Endothelial cell (in vitro differentiated cells): ENCODE measurements around the gene ITPK1. TPM values are rescaled to one million over a fixed set of nuclear protein-coding genes. Genes with fewer than 3 reads are reported as not detected.

Source experiments
- DNase-seq: peaks from one replicate; pipeline ENCODE4 v3.0.0; 2021; ENCODE audit warnings: low spot score
- H3K27ac Mint-ChIP-seq: one replicate; pipeline ENCODE4 v1.8.0; 2021; ENCODE audit warnings: mixed read lengths, inconsistent platforms; ENCODE audit not compliant: unreplicated experiment
- H3K27me3 Mint-ChIP-seq: one replicate; pipeline ENCODE4 v1.8.0; 2021; ENCODE audit warnings: mild to moderate bottlenecking, moderate library complexity, mixed read lengths, inconsistent platforms; ENCODE audit not compliant: unreplicated experiment
- H3K36me3 Mint-ChIP-seq: one replicate; pipeline ENCODE4 v1.8.0; 2021; ENCODE audit warnings: mild to moderate bottlenecking, low read depth, mixed read lengths, inconsistent platforms; ENCODE audit not compliant: unreplicated experiment
- H3K4me1 Mint-ChIP-seq: one replicate; pipeline ENCODE4 v1.8.0; 2021; ENCODE audit warnings: mild to moderate bottlenecking, mixed read lengths, inconsistent platforms; ENCODE audit not compliant: unreplicated experiment
- H3K4me3 Mint-ChIP-seq: one replicate; pipeline ENCODE4 v1.8.0; 2021; ENCODE audit warnings: mild to moderate bottlenecking, mixed read lengths, inconsistent platforms; ENCODE audit not compliant: unreplicated experiment
- H3K9me3 Mint-ChIP-seq: one replicate; pipeline ENCODE4 v1.8.0; 2021; ENCODE audit warnings: mixed read lengths, inconsistent platforms; ENCODE audit not compliant: unreplicated experiment
- total RNA-seq: library from RNA; stranded (reverse); fragmentation: NEBNext Ultra II Directional; extraction: Animal tissue kit (Norgen Biotek cat#: 25700); gene quantifications from one replicate; pipeline ENCODE4 v1.2.1, GENCODE V29; 2021; ENCODE audit not compliant: unreplicated experiment
- TF ChIP-seq, protein P1 (sequence below): fragments of 200-600 bp; sonication (generic); IDR thresholded peaks from one replicate; pipeline ENCODE4 v1.5.0; 2021; ENCODE audit warnings: antibody characterized with exemption; ENCODE audit not compliant: unreplicated experiment

The ITPK1 gene
- total RNA-seq, 1 donor from 2014 or later = 39.2 TPM

DNA sequence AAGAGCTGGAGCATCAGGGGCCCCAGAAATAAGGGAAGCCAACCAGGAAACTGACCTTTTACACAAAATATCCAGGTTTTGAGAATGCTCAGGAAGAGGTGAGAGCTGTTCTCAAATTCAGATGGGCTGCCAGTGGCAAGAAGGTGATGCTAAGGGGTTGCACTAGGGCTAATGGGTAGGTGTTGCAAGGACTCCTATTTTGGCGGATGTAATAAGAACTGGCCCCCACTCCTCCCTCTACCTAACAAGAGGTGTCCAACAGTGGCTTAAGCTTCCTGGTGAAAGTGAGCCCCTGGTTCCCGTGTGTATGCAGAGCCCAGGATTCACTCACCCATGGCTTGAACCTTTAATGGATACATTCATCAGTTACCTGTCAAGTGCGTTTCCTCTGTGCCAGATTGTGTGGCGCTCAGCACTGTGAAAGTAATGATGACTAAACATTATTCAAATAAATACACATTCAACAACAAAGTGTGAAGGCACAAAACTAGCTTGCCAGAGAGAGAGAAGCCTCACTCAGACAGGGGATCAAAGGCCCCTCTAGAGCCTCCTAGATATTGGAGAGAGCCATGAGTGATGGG lies 193.5 kb downstream of the ITPK1 start:
- peaks cover 14% of the 10 kb centered on the region for H3K27me3 Mint-ChIP-seq
- peak overlapping the region; percentile 37 for H3K4me3 Mint-ChIP-seq
- no peak overlapping the region for H3K27ac Mint-ChIP-seq
- H3K36me3 Mint-ChIP-seq = no peaks in the 10 kb centered on the region
- no peak for DNase-seq
- TF ChIP-seq, protein P1, sequence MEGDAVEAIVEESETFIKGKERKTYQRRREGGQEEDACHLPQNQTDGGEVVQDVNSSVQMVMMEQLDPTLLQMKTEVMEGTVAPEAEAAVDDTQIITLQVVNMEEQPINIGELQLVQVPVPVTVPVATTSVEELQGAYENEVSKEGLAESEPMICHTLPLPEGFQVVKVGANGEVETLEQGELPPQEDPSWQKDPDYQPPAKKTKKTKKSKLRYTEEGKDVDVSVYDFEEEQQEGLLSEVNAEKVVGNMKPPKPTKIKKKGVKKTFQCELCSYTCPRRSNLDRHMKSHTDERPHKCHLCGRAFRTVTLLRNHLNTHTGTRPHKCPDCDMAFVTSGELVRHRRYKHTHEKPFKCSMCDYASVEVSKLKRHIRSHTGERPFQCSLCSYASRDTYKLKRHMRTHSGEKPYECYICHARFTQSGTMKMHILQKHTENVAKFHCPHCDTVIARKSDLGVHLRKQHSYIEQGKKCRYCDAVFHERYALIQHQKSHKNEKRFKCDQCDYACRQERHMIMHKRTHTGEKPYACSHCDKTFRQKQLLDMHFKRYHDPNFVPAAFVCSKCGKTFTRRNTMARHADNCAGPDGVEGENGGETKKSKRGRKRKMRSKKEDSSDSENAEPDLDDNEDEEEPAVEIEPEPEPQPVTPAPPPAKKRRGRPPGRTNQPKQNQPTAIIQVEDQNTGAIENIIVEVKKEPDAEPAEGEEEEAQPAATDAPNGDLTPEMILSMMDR = no peak
- H3K9me3 Mint-ChIP-seq = no peaks in the 10 kb centered on the region
- H3K4me1 Mint-ChIP-seq = peaks cover 16% of the 10 kb centered on the region

DNA sequence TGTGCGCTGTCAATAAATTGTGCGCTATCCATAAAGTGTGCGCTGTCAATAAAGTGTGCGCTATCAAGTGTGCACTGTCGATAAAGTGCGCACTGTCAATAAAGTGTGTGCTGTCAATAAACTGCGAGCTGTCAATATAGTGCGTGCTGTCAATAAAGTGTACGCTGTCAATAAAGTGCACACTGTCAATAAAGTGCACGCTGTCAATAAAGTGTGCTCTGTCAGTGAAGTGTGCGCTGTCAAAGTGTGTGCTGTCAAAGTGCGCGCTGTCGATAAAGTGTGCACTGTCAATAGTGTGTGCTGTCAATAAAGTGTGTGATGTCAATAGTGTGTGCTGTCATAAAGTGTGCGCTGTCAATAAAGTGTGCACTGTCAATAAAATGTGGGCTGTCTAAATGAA lies 195.7 kb downstream of the ITPK1 start:
- H3K27ac Mint-ChIP-seq = no peak overlapping the region
- H3K36me3 Mint-ChIP-seq = no peaks in the 10 kb centered on the region
- no peak for DNase-seq
- no peak overlapping the region for H3K4me3 Mint-ChIP-seq
- H3K9me3 Mint-ChIP-seq = no peaks in the 10 kb centered on the region
- H3K4me1 Mint-ChIP-seq = peaks cover 16% of the 10 kb centered on the region
- H3K27me3 Mint-ChIP-seq = peaks cover 14% of the 10 kb centered on the region
- TF ChIP-seq, protein P1 = no peak

DNA sequence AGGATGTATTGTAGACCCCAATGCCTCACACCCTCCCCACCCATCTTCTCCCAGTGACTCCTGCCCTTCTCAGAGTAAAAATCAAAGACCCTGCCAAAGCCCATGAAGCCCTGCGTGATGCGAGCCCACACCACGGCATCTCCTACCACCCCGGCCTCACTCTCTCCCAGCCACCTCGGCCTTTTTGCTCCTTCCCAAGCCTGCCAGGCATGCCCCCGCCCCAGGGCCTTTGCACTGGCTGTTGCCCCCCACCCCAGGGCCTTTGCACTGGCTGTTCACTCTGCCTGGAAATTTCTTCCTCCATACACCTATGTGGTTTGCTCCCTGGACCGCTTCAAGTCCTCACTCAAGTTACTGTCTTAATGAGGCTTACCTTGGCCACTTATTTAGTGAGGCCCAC lies 197.8 kb downstream of the ITPK1 start:
- peaks cover 7% of the 10 kb centered on the region for H3K27me3 Mint-ChIP-seq
- no peak overlapping the region for H3K4me3 Mint-ChIP-seq
- no peak overlapping the region for H3K27ac Mint-ChIP-seq

DNA sequence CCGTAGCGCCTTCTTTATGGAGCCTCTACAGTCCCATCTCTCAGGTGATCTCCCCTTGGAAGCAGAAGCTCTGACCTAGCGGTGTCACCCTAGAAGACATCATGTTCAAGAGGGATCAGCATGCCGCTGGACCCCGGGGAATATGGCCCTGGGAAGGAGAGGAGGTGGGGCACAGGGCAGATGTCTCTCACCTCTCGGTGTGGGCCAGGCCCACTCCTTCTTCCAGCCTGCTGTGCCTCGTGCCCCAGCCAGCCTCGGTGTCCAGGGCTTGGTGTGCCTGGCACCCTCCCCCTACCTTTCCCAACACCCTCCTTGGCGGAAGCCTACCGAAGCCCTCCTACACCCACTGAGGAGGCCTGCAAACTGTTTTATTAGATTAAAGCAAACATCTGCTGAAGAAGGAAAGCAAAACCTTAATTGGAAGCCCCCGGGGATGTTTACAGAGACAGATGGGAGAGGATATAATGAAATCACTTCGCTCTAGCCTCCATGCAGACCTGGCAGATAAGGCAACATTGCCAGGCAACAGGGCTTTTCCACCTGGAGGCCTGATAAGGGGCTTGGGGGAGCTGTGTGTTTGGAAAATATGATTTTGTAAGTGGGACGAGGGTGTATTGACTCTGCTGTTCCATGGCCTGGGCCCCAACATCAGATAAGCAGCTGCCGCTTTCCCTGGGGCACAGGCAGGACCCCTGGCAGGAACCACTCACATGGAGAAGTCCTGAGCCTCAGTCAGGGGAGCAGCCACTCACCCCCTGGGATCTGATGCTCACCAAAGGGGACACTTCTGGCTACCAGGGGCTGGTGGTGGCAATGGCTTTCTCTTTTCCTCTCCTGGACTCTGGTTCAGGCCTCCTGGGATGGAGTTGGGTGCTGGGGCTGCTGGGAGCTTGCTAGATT lies 198.4 kb downstream of the ITPK1 start:
- no peak overlapping the region for H3K4me3 Mint-ChIP-seq
- TF ChIP-seq, protein P1 = no peak
- no peak for DNase-seq
- H3K4me1 Mint-ChIP-seq = peaks cover 6% of the 10 kb centered on the region
- H3K36me3 Mint-ChIP-seq = no peaks in the 10 kb centered on the region
- H3K27ac Mint-ChIP-seq = no peak overlapping the region
- peaks cover 5% of the 10 kb centered on the region for H3K27me3 Mint-ChIP-seq
- no peaks in the 10 kb centered on the region for H3K9me3 Mint-ChIP-seq

More for the DNA sequence above, 197.8 kb downstream of the ITPK1 start:
- DNase-seq = no peak
- no peaks in the 10 kb centered on the region for H3K36me3 Mint-ChIP-seq
- H3K9me3 Mint-ChIP-seq = no peaks in the 10 kb centered on the region
- TF ChIP-seq, protein P1 = no peak
- H3K4me1 Mint-ChIP-seq = peaks cover 10% of the 10 kb centered on the region

DNA sequence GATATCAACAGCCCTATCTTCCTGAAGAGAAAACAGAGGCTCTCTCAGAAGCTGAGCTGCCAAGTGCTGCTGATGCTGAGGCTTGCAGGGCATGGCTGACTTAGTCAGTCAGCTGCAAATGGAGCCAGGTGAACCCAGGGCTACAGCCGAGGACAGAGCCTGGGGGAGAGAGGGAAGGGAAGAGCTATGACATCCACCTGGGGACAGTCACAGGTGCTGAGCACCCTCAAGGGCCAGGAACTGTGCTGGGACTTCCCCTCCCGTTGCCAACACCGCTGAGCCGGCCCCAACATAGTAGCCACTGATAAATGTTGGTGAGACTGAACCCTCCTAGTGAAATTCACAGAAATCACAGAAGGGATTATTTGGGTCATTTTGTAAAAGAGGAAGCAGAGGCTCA lies 199.5 kb downstream of the ITPK1 start:
- Mint-ChIP-seq H3K27me3 (peaks cover 3% of the 10 kb centered on the region), H3K9me3 (no peaks in the 10 kb centered on the region), H3K4me3 (no peak overlapping the region), H3K4me1 (no peaks in the 10 kb centered on the region), H3K27ac (no peak overlapping the region), H3K36me3 (no peaks in the 10 kb centered on the region)
- TF ChIP-seq, protein P1 = no peak
- DNase-seq = no peak
